NCI-H510A (cell line): ENCODE results near the gene ZC3H10.
"Not testable (repeated sequence)": the region's sequence is repeated elsewhere in the genome, so short reads cannot be mapped to it uniquely, and the experiment has no call there.

Source experiments
- DNase-seq: peaks from one replicate; lab custom pipeline; 2025; lab: John Stamatoyannopoulos, UW

The ZC3H10 gene

DNA sequence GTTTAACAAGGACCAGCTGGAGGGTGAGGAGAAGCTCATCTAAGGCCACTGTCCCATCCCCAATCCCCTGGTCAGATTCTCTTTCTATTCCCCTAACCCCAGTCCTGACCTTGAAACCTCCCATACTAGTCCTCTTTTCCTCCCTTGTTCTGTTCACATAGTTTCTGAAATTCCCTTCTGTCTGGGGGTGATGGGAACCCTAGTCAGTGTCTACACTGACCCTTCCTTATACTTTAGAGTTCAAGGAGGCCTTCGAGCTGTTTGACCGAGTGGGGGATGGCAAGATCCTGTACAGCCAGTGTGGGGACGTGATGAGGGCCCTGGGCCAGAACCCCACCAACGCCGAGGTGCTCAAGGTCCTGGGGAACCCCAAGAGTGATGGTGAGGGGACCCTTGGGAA lies 36.8 kb downstream of the ZC3H10 start:
- no peak for DNase-seq

DNA sequence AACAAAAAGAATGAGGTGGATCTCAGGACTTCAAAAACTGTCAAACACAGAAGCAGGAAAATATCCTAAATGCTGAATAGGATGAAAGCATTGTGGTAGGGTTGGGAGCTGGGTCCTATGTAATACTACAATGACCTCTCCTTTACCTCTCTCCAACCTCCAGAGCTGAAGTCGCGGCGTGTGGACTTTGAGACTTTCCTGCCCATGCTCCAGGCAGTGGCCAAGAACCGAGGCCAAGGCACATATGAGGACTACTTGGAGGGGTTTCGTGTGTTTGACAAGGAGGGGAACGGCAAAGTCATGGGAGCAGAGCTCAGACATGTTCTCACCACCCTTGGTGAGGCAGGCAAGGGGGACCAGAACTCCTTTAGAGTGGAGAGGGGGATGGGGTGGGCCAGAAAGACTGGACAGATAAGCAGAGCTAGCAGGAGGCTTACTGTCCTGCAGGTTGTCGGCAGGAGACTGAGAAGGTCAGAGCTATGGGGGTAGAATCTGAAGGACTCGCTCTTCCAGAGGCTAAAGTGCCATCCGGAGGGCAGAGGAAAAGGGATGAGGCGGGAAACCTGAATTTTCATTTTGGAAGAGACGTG lies 37.3 kb downstream of the ZC3H10 start:
- no peak for DNase-seq

DNA sequence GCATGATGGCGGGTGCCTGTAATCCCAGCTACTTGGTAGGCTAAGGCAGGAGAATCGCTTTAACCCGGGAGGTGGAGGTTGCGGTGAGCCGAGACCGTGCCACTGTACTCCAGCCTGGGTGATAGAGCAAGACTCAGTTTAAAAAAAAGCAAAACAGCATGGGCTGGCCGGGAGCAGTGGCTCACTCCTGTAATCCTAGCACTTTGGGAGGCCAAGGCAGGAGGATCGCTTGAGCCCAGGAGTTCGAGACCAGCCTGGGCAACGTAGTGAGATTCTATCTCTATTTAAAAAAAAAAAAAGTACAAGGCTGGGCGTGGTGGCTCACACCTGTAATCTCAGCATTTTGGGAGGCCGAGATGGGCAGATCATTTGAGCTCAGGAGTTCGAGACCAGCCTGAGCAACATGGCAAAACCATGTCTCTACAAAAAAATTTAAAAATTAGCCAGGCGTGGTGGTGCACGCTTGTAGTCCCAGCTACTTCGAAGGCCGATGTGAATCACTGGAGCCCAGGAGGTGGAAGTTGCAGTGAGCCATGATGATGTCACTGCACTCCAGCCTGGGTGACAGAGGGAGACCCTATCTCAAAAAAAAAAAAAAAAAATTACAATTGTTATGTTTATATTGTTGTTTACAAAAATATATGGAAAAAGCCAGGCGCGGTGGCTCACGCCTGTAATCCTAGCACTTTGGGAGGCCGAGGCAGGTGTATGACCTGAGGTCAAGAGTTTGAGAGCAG lies 38.6 kb downstream of the ZC3H10 start:
- DNase-seq, result not testable (repeated sequence)

DNA sequence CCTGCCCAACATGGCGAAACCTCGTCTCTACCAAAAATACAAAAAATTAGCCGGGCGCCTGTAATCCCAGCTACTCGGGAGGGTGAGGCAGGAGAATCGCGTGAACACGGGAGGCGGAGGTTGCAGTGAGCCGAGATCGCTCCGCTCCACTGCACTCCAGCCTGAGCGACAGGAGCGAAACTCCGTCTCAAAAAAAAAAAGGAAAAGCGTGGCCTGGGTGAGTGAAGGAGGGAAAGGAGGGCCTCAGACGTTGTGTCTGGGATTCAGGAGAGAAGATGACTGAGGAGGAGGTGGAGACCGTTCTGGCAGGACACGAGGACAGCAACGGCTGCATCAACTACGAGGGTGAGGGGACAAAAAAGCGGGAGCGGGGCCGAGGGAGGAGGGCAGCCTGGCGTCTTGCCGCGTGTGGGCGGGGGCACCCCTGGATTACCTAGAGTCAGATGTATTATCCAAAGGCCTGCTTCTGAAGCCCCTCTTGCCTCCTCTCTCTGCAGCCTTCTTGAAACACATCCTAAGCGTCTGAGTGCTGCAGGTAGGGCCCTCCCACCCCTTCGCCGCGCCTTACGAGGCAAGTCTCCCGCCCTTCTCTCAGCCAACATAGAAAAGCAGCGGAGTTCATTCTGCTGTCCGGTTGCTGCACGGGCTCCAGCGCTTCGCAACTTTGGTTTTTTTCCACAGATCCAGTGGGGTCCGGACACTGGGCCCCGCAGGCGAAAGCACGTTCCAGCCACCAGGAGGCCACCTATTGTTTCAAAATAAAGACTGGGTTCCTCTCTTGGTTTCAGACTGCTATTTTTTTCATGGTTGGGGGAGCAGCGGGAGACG lies 39.3 kb downstream of the ZC3H10 start:
- peak; percentile 63 for DNase-seq

DNA sequence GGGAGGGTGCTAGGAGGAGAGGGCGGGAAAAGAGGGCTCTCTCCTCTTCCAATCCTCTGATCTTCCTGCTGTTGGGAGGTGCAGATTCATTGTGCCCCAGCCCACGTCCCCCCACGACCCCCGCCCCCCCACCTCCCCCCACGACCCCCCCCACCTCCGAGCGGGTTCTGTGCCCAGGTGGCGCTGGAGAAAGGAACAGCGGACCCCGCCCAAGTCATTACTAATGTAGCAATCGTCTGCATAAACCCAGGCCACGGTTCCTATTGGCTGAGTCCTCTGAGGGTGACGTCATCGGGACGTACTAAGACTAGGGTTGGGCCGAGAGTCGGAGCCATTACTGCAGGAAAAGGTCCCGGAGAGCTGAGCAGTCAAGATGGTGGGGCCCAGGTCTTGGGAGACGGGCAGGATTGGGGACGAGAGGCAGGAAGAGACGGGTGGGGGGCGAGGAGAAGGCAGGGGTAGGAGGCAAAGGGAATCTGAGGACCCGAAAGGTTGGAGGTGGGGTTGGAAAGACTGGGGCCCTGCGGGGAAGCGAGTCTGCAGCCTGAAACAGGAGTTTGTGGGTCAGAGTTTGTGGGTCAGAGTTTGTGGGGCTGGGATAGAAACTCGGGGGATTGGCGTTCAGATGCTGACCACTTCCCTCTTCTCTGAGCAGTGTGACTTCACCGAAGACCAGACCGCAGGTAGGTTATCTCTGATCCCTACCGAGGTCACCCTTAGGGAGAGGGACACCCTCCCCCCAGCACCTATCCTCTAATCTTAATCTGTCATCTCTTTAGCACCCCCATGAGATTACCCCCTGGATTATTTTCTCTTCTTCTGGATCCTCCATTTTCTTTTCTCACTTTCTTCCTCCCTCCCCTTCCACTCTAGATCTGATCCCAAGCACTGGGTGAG lies 40.2 kb downstream of the ZC3H10 start, which contains the start of gene MYL6:
Gene MYL6 (plus strand): TSS at position 331 of the 897 bp plus-strand sequence. CDS start 43 bp downstream, at position 374.
- DNase-seq, result peak; percentile 97

DNA sequence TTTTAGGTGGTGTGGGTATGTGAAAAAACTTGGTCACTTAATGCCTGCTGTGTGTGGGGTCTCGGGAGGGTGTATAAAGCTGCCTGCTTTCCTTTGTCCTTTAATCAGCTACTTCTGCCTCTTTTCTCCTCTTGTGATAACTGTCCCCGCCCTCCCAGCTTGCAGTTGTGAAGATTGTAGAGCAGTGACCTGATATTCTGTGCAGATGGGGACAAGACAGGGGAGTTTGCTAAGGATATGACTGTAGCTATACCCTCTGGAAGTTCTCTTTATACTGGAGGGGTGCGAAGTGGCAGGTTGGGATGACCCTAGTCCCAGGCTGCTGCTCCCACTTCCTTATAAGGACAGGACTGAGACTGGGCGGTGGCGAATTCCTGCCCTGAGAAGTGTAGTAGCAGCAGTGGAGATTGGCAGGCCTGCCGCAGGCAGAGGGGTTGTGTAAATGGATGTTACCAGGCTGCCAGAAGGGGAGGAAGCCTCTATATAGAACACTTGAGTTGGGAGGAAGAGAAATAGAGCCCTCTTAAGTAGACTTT lies 40.9 kb downstream of the ZC3H10 start:
- peak; percentile 21 for DNase-seq

DNA sequence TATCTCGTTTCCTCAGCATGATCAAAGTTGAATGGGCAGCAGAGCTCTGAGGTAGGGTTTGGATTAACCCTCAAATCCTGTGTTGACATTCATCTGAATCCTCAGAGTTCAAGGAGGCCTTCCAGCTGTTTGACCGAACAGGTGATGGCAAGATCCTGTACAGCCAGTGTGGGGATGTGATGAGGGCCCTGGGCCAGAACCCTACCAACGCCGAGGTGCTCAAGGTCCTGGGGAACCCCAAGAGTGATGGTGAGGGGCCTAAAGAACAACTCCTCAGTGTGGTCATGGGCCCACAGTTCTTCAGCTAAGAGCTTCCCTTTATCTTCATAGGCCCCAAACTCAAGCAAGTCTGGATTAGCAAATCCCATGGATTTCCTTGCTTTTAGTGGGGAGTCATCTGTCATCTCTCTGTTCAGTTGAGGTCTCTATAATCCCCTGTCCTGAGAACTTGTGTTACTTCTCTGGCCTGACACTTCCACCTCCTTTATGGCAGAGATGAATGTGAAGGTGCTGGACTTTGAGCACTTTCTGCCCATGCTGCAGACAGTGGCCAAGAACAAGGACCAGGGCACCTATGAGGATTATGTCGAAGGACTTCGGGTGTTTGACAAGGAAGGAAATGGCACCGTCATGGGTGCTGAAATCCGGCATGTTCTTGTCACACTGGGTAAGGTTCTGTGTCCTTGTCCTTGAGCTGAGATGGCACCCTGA lies 41.6 kb downstream of the ZC3H10 start:
- no peak for DNase-seq

DNA sequence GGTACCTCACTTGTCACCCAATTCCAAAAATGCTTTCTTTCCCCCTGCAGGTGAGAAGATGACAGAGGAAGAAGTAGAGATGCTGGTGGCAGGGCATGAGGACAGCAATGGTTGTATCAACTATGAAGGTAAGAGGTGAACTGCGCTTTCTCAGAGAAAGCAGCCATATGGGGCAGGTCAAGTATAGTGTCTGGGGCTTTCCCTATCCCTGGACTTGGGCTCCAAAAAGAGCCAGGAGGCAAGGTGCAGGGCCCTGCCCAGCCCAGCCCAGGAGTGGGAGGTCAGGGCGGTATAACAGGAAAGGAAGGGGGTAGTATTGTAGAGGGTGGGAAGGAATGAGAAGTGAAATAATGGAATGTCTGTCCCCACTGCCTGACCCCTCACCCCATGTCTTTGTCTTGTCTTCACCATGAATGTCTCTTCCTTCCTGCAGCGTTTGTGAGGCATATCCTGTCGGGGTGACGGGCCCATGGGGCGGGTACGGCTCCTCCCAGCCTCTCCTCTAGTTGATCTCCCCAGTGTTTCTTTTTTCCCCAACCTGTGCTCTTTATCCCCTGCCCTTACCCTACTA lies 42.2 kb downstream of the ZC3H10 start:
- no peak for DNase-seq

DNA sequence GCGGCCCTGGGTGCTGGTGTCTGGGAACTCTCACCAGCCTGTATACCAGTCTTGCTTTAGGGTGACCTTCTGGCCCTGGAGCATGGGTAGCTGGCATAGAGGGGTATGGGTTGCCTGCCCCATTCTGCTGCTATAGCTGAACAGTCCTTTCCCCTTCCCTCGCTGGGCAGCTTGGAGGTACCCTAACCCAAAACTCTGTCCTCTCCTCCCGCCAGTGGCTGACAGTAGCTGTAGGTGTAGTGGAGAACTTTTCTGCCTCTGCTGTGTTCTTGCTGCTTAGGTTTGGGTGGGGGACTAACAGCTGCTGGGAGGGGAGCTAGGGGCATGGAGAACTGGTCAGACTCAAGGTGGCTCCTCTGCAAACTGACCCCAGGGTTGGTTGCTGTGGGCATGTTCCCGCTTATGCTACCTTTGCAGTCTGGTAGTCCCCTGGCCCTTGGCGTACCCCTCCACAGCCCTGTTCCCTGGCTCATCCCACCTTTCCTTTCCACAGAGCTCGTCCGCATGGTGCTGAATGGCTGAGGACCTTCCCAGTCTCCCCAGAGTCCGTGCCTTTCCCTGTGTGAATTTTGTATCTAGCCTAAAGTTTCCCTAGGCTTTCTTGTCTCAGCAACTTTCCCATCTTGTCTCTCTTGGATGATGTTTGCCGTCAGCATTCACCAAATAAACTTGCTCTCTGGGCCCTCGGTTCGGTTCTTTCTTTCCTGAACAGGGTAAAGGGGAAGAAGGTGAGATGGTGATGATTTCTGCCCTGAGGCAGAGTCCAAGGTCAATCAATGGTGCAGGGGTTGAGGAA lies 43.0 kb downstream of the ZC3H10 start:
- no peak for DNase-seq

DNA sequence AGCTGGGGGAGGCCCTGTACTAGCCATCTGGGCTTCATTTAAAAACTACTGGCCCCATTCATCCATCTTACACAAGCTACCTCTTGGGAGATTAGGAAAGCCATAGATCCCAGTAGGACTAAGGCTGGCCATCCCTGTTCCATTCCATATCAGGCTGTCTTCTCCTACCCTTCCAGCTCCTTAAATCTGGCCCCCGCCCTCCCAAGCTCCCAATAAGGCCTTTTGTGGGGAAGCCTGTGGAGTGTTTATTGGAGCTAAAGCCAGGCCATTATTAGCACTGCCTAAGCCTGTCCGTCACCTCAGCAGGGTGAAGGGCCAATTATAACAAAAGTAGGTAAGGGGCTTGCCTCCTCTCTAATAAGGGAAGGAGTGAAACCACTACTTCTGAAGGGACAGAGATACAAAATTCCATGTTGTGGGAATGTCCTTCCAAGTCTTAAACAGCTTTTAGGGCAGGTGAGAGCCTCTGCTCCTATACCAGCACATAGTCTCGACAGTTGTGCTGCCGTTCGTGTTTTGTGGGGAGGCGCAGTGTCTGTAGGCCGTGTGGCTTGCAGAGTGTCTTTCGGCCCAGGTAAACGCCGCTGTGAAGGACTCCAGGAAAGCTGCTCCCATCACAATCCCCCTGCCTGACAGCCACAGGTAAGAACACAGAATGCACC lies 43.8 kb downstream of the ZC3H10 start:
- DNase-seq, result no peak

DNA sequence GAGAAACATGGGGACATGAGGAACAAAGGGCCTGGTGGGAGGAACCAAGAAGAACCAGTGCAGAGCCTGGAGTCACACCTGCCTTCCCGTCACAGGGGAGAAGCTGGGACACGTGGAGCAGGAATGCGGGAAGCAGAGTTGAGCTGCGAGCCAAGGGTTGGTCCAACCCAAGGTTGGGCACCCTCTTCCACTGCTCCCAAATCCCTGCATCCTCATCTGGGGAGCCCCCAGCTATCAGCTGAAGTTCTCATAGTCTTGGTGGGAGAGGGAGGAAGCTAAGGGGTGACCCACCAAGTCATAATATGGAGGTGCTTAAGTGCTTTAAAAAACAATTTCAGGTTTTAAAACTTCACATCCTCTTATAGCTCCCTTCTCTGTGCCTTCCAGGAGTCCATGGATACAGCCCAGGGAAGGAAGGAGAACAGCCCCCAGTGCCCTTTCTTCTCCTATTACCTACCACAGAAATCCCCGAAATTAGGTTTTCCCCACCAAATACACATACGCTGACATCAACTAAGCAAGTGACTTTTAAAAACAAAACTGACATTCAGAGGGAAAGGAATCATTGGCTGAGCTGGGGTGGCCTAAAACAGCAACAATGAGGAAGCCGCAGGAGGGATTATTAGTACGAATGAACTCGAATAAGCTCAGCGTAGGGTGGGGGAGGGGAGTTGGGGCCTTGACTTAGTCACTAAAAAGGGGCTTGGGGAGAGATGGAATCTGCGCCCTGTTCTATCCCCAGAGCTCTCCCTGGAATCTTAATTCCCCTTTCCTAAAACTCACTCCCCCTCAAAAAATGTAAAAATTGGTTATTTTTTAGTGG lies 44.6 kb downstream of the ZC3H10 start:
- no peak for DNase-seq

DNA sequence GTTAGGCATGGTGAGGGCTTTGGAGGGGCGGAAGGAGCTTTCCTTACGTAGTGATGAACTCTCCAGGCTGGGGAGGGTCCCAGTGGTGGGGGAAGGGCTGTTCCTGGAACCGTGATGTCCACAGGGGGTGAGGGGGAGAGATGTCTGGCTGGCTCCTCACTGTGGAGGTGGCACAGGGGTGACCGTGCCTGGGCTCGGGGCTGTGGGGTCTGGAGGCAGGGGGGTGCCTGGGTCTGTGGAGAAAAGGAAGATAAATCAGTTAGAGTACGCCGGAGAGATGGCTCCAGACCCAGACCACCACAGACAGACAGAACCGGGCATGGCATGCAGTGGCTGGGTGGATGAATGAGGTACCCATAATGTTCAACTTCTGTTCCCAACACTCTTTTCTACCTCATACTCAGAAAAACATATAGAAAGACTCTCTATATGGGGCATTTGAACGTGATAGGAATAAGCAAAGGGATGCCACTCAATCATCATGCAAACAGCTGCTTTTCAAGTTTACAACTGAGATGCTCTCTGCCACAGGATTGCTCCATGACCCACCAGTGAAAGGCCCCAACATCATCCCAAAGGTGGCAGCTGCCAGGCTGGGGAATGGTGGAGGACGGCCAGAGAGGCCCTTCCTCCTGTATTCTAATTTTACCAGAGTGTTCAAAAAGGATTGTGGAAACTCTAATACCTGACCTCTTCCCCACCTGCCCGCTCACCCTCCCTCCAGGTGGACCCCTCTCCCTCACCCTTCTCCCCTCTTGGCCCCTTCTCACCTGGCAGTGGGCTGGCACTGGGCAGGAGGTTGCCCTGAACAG lies 45.7 kb downstream of the ZC3H10 start:
- DNase-seq, result no peak

DNA sequence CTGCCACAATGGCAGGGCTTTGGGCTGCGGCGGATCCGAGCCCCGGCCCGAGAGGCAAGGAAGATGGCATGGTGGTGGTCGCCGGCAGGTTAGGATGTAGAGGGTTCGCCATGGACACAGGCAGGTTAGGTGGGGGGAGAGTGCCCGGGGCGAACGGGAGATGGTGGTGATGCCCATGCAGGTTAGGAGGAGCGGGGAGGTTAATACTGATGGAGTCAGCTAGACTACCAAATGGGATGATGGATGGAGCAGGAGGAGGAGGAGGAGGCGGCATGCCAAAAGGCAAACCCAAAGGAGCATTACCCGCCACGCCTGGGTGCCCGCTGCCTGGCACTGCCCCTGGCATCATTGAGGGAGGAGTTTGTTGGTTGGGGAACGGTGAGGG lies 46.3 kb downstream of the ZC3H10 start:
- no peak for DNase-seq

DNA sequence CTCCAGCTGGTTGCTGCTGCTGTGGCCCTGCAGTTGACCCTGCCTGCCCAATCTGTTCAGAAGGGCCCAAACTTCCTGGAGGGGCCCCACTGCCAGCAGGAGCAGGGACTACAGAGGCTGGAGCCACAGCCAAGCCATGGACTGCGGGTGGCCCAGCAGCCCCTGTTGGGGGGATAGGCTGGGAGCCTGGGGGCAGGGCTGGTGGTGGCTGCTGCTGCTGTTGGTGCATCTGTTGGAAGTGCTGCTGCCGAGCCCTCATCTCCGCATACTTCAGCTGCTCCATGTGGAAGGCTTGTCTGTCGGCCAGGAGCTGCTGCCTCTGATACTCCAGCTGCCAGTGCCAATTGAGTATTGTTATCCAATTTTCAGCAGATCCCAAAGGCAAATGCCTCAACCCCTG lies 47.3 kb downstream of the ZC3H10 start:
- no peak for DNase-seq

DNA sequence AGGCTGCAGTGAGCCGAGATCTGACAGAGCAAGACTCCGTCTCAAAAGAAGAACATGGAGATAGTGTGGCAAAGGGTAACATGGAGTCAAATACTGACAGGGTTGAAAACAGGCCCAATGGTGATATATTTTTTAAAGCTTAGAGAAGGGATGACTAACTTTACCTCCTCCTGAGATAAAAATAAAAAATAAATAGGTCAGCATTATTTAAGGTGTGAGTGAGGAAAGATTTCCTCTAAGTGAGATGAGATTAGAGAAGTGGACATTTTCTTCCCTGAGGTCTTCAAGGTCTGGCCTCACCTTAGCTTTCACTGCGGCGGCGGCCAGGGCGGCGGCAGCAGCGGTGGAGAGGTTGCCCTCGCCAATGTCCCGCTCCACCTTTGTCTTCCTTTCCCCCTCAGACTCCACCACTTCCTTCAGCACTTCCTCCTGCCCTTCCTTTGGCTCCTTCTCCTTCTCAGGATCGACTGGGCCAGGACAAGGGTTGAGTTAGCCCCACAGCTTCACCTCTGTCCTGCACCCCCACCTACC lies 51.2 kb downstream of the ZC3H10 start:
- DNase-seq, result no peak

DNA sequence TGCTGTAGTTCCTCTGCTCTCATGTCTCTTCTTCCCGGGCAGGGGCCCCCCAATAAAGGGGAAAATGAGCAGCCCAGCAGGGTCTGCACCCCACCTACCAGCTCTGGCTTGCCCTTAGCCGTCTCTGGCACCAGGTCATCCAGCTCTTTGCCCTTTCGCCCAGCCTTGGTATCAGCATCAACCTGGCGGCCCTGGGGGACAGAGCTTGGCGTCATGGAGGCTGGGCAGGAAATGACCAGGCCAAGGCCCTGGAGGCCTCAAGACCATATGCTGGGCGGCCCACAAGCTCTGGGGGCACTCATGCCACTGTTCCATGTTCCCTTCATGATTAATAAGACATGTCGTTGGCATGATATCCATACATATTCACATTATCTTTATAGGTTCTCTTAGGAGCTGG lies 54.8 kb downstream of the ZC3H10 start:
- no peak for DNase-seq
